Smooth muscle cell (in vitro differentiated cells): ENCODE data around the gene NUCKS1. TPM values are rescaled to one million over a fixed set of nuclear protein-coding genes. Genes with fewer than 3 reads are reported as not detected.

Experiments used
- DNase-seq: peaks from one replicate; lab custom pipeline; 2025; ENCODE audit not compliant: unreplicated experiment; lab: John Stamatoyannopoulos, UW
- H2AFZ ChIP-seq: fragments of 200-600 bp; sonication (generic); 2 replicates; pipeline ENCODE4 v1.6.0; 2016; ENCODE audit warnings: antibody characterized with exemption, low read depth, mild to moderate bottlenecking
- H3F3A ChIP-seq: fragments of 200-600 bp; sonication (generic); 2 replicates; pipeline ENCODE4 v1.6.0; 2017; ENCODE audit warnings: antibody characterized with exemption, low read depth
- H3K27ac ChIP-seq: fragments of 200-600 bp; sonication (generic); 2 replicates; pipeline ENCODE4 v1.5.1; 2016; ENCODE audit warnings: low read depth, mild to moderate bottlenecking
- H3K27me3 ChIP-seq: fragments of 200-600 bp; sonication (generic); 2 replicates; pipeline ENCODE4 v1.6.1; 2016; ENCODE audit warnings: low read depth, mild to moderate bottlenecking
- H3K36me3 ChIP-seq: fragments of 200-600 bp; sonication (generic); 2 replicates; pipeline ENCODE4 v1.5.1; 2016; ENCODE audit warnings: low read depth
- H3K4me1 ChIP-seq: fragments of 200-600 bp; sonication (generic); 2 replicates; pipeline ENCODE4 v1.5.1; 2016; ENCODE audit warnings: low read depth
- H3K4me2 ChIP-seq: fragments of 200-600 bp; sonication (generic); 2 replicates; pipeline ENCODE4 v1.6.0; 2016; ENCODE audit warnings: mild to moderate bottlenecking
- H3K4me3 ChIP-seq: fragments of 200-600 bp; sonication (generic); 2 replicates; pipeline ENCODE4 v1.5.1; 2016; ENCODE audit warnings: mild to moderate bottlenecking
- H3K79me2 ChIP-seq: fragments of 200-600 bp; sonication (generic); 2 replicates; pipeline ENCODE4 v1.6.0; 2016; ENCODE audit warnings: low read depth, mild to moderate bottlenecking
- H3K9ac ChIP-seq: fragments of 200-600 bp; sonication (generic); 2 replicates; pipeline ENCODE4 v1.6.0; 2016; ENCODE audit warnings: low read depth
- H3K9me3 ChIP-seq: fragments of 200-600 bp; sonication (generic); replicated peaks from 2 replicates; pipeline ENCODE4 v1.5.1; 2016; ENCODE audit warnings: low read depth
- H4K20me1 ChIP-seq: fragments of 200-600 bp; sonication (generic); 2 replicates; pipeline ENCODE4 v1.6.0; 2016; ENCODE audit warnings: low read depth
- CTCF ChIP-seq: fragments of 200-600 bp; sonication (generic); IDR thresholded peaks from 2 replicates; pipeline ENCODE4 v1.5.1; 2017; ENCODE audit warnings: borderline replicate concordance, mild to moderate bottlenecking, antibody characterized with exemption; ENCODE audit not compliant: insufficient read depth, poor library complexity, severe bottlenecking
- WGBS: methylation state at CpG from one replicate; pipeline ENCODE4 v1.1.7; 2016; ENCODE audit warnings: low lambda C conversion rate; 5-methylcytosine and 5-hydroxymethylcytosine counted together
- polyA plus RNA-seq: library from polyadenylated mRNA; unstranded; fragments of >200 nt; fragmentation: Nextera tagmentation; extraction: Ambion mirVana; gene quantifications from 2 replicates; pipeline ENCODE4 v1.2.1, GENCODE V29; 2016
- total RNA-seq: library from RNA; depleted of rRNA; stranded (reverse); fragments of >200 nt; gene quantifications from 2 replicates; pipeline ENCODE4 v1.2.3, GENCODE V29; 2014

The NUCKS1 gene
- total and polyA plus RNA-seq, 2 experiments from 2014 or later: 29.1 to 139 TPM

- 100% methylated on average over 2 of the region's 2 CpGs for WGBS
- H3K9ac ChIP-seq: no peak overlapping the region
- DNase-seq: no peak
These were observed 28.0 kb upstream of the NUCKS1 start for GRCh38 chr1:205777994-205778393.

GRCh38 chr1:205775717-205776056 lies 25.7 kb upstream of the NUCKS1 start:
- Histone ChIP-seq H3K27me3 (peaks cover 24% of the 10 kb centered on the region), H3K4me3 (peak overlapping the region; percentile 84), H3K79me2 (no peaks in the 10 kb centered on the region), H3K4me1 (peaks cover 9% of the 10 kb centered on the region), H3K9me3 (no peaks in the 10 kb centered on the region), H3K36me3 (no peaks in the 10 kb centered on the region), H4K20me1 (no peaks in the 10 kb centered on the region), H3K9ac (no peak overlapping the region), H3K27ac (no peak overlapping the region), H3K4me2 (peak overlapping the region; percentile 96), H3F3A (no peaks in the 10 kb centered on the region), H2AFZ (peak overlapping the region; percentile 96)
- TF ChIP-seq CTCF: no peak
- DNase-seq: no peak

More at GRCh38 chr1:205777994-205778393, 28.0 kb upstream of the NUCKS1 start:
- Histone ChIP-seq H3K4me2 (no peak overlapping the region), H3K36me3 (no peaks in the 10 kb centered on the region), H3K4me3 (no peak overlapping the region), H3K27ac (no peak overlapping the region), H3F3A (no peaks in the 10 kb centered on the region), H3K9me3 (no peaks in the 10 kb centered on the region), H3K4me1 (peaks cover 9% of the 10 kb centered on the region), H2AFZ (no peak overlapping the region), H3K27me3 (peaks cover 20% of the 10 kb centered on the region), H4K20me1 (no peaks in the 10 kb centered on the region), H3K79me2 (no peaks in the 10 kb centered on the region)
- no peak for TF ChIP-seq CTCF

GRCh38 chr1:205775015-205775716 lies 25.2 kb upstream of the NUCKS1 start, which contains the start of gene RAB29:
TSS of gene RAB29 (minus strand) at chr1:205775482. CDS start at chr1:205774956, 526 bp downstream.
- H3K4me3 ChIP-seq: peak within 1 kb of the TSS; percentile 84
- H4K20me1 ChIP-seq: no peaks in the 10 kb centered on the region
- DNase-seq: peak; percentile 12
- WGBS: under 1% methylated on average over 40 of the region's 40 CpGs
- no peaks in the 10 kb centered on the region for H3K9me3 ChIP-seq
- H3F3A ChIP-seq: no peaks in the 10 kb centered on the region
- no peaks in the 10 kb centered on the region for H3K79me2 ChIP-seq
- no peak within 1 kb of the TSS for H3K27ac ChIP-seq
- peak within 1 kb of the TSS; percentile 96 for H2AFZ ChIP-seq
- H3K36me3 ChIP-seq: no peaks in the 10 kb centered on the region
- no peak for TF ChIP-seq CTCF
- H3K9ac ChIP-seq: peak within 1 kb of the TSS; percentile 55
- peaks cover 9% of the 10 kb centered on the region for H3K4me1 ChIP-seq
- H3K27me3 ChIP-seq: peaks cover 24% of the 10 kb centered on the region
- H3K4me2 ChIP-seq: peak within 1 kb of the TSS; percentile 96
